Peyer's patch (tissue), 4 donors: ENCODE measurements around the gene DOCK8.

Source experiments
- POLR2A ChIP-seq, 2 donors: fragments of 450-650 bp; IDR thresholded peaks; one replicate each; pipeline ENCODE4 v1.5.1; 2017; ENCODE audit warnings: antibody characterized with exemption in 2 of 2, mild to moderate bottlenecking in 2 of 2, moderate library complexity in 2 of 2
- TF ChIP-seq, protein P1 (sequence below), 6 experiments: fragments of 450-650 bp in 4 of 6; fragments of 200-600 bp in 2 of 6; sonication (generic) in 1 of 6; IDR thresholded peaks; one replicate each; pipeline ENCODE4 v1.5.1; 2017 to 2019; ENCODE audit warnings: antibody characterized with exemption in 6 of 6, mild to moderate bottlenecking in 3 of 6, moderate library complexity in 1 of 6

DNA sequence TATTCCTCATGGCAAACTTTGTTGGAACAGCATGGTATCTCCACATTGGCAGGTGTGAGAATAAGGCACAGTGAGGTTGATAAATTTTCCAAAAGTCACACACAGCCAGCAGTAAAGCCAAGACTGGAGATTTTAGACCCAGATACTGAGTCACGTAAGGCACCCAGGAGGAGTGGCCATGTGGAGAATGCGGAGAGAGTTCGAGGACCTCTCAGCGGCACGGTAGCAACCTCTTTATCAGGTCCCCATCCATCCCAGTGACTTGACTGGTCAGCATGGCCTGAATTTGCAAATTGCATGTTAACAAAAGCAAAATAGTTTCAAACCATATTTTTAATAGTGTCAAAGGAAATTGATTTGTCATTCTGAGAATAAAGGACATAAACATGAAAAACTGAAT lies 183.4 kb downstream of the DOCK8 start:
- TF ChIP-seq, protein P1, sequence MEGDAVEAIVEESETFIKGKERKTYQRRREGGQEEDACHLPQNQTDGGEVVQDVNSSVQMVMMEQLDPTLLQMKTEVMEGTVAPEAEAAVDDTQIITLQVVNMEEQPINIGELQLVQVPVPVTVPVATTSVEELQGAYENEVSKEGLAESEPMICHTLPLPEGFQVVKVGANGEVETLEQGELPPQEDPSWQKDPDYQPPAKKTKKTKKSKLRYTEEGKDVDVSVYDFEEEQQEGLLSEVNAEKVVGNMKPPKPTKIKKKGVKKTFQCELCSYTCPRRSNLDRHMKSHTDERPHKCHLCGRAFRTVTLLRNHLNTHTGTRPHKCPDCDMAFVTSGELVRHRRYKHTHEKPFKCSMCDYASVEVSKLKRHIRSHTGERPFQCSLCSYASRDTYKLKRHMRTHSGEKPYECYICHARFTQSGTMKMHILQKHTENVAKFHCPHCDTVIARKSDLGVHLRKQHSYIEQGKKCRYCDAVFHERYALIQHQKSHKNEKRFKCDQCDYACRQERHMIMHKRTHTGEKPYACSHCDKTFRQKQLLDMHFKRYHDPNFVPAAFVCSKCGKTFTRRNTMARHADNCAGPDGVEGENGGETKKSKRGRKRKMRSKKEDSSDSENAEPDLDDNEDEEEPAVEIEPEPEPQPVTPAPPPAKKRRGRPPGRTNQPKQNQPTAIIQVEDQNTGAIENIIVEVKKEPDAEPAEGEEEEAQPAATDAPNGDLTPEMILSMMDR (IDR thresholded peaks at IDR 0.05) = no peak
- no peak for TF ChIP-seq POLR2A (IDR thresholded peaks at IDR 0.05)
